KOPT-K1 (cell line): ENCODE measurements around the gene PPDPF.

Source experiments
- H3K27ac ChIP-seq: fragments of 200-600 bp; sonication (generic); 2 replicates; pipeline ENCODE4 v1.5.1; 2016; ENCODE audit warnings: antibody characterized with exemption, mild to moderate bottlenecking, low read depth, low read length; ENCODE audit not compliant: poor library complexity, severe bottlenecking
- H3K36me3 ChIP-seq: fragments of 200-600 bp; sonication (generic); 2 replicates; pipeline ENCODE4 v1.5.1; 2017; ENCODE audit warnings: antibody characterized with exemption, mild to moderate bottlenecking, low read length, moderate library complexity; ENCODE audit not compliant: insufficient read depth
- H3K9me3 ChIP-seq: fragments of 200-600 bp; sonication (generic); 2 replicates; pipeline ENCODE4 v1.5.1; 2017; ENCODE audit warnings: antibody characterized with exemption, low read length, mild to moderate bottlenecking; ENCODE audit not compliant: insufficient read depth, poor library complexity, severe bottlenecking

The PPDPF gene

GRCh38 chr20:63519668-63520503, 679 bp upstream of the PPDPF start:
- Histone ChIP-seq H3K9me3 (no peaks in the 10 kb centered on the region), H3K27ac (no peak overlapping the region), H3K36me3 (no peaks in the 10 kb centered on the region; the same call in 1 of the 2 replicates)

GRCh38 chr20:63520934-63521601, 503 bp downstream of the PPDPF start:
- Histone ChIP-seq H3K27ac (peak overlapping the region; percentile 48), H3K9me3 (no peaks in the 10 kb centered on the region), H3K36me3 (no peaks in the 10 kb centered on the region; the same call in 1 of the 2 replicates)

GRCh38 chr20:63521602-63522001, 1.0 kb downstream of the PPDPF start:
- no peaks in the 10 kb centered on the region; the same call in 1 of the 2 replicates for H3K36me3 ChIP-seq
- no peaks in the 10 kb centered on the region for H3K9me3 ChIP-seq
- no peak overlapping the region for H3K27ac ChIP-seq

GRCh38 chr20:63522091-63522868, 1.7 kb downstream of the PPDPF start:
- Histone ChIP-seq H3K9me3 (no peaks in the 10 kb centered on the region), H3K36me3 (no peaks in the 10 kb centered on the region; the same call in 1 of the 2 replicates), H3K27ac (no peak overlapping the region)

GRCh38 chr20:63522981-63523611, 2.5 kb downstream of the PPDPF start:
- Histone ChIP-seq H3K9me3 (no peaks in the 10 kb centered on the region), H3K27ac (no peak overlapping the region), H3K36me3 (no peaks in the 10 kb centered on the region; the same call in 1 of the 2 replicates)

- H3K27ac ChIP-seq: no peak overlapping the region
- no peaks in the 10 kb centered on the region for H3K9me3 ChIP-seq
- no peaks in the 10 kb centered on the region; the same call in 1 of the 2 replicates for H3K36me3 ChIP-seq
Measured at GRCh38 chr20:63525185-63525584, 4.6 kb downstream of the PPDPF start.

GRCh38 chr20:63525971-63526370, 5.4 kb downstream of the PPDPF start:
- Histone ChIP-seq H3K27ac (no peak overlapping the region), H3K36me3 (no peaks in the 10 kb centered on the region; the same call in 1 of the 2 replicates), H3K9me3 (no peaks in the 10 kb centered on the region)

GRCh38 chr20:63527184-63527583, 6.6 kb downstream of the PPDPF start:
- Histone ChIP-seq H3K9me3 (no peaks in the 10 kb centered on the region), H3K27ac (no peak overlapping the region)

GRCh38 chr20:63529180-63529860, 8.8 kb downstream of the PPDPF start:
- Histone ChIP-seq H3K27ac (no peak overlapping the region), H3K36me3 (no peaks in the 10 kb centered on the region), H3K9me3 (no peaks in the 10 kb centered on the region)

More at GRCh38 chr20:63527184-63527583, 6.6 kb downstream of the PPDPF start:
- no peaks in the 10 kb centered on the region; the same call in 1 of the 2 replicates for H3K36me3 ChIP-seq

GRCh38 chr20:63529861-63530787, 9.6 kb downstream of the PPDPF start:
- Histone ChIP-seq H3K36me3 (no peaks in the 10 kb centered on the region), H3K9me3 (no peaks in the 10 kb centered on the region), H3K27ac (no peak overlapping the region)

GRCh38 chr20:63530788-63531160, 10.2 kb downstream of the PPDPF start:
- Histone ChIP-seq H3K27ac (no peak overlapping the region), H3K9me3 (no peaks in the 10 kb centered on the region), H3K36me3 (no peaks in the 10 kb centered on the region)

GRCh38 chr20:63531686-63532448, 11.3 kb downstream of the PPDPF start:
- H3K27ac ChIP-seq: no peak overlapping the region

GRCh38 chr20:63532449-63532971, 11.9 kb downstream of the PPDPF start:
- Histone ChIP-seq H3K9me3 (no peaks in the 10 kb centered on the region), H3K36me3 (no peaks in the 10 kb centered on the region), H3K27ac (no peak overlapping the region)

More at GRCh38 chr20:63531686-63532448, 11.3 kb downstream of the PPDPF start:
- Histone ChIP-seq H3K9me3 (no peaks in the 10 kb centered on the region), H3K36me3 (no peaks in the 10 kb centered on the region)
